CD4-positive, alpha-beta T cell treated with Interleukin-17A for 1 hour (primary cell): Measurements from ENCODE around the gene SERTAD3.
"Not testable (repeated sequence)": the region's sequence is repeated elsewhere in the genome, so short reads cannot be mapped to it uniquely, and the experiment has no call there.

Experiments used
- DNase-seq: peaks from one replicate; pipeline ENCODE4 v3.0.0-alpha.2; 2020

SERTAD3 gene

DNA sequence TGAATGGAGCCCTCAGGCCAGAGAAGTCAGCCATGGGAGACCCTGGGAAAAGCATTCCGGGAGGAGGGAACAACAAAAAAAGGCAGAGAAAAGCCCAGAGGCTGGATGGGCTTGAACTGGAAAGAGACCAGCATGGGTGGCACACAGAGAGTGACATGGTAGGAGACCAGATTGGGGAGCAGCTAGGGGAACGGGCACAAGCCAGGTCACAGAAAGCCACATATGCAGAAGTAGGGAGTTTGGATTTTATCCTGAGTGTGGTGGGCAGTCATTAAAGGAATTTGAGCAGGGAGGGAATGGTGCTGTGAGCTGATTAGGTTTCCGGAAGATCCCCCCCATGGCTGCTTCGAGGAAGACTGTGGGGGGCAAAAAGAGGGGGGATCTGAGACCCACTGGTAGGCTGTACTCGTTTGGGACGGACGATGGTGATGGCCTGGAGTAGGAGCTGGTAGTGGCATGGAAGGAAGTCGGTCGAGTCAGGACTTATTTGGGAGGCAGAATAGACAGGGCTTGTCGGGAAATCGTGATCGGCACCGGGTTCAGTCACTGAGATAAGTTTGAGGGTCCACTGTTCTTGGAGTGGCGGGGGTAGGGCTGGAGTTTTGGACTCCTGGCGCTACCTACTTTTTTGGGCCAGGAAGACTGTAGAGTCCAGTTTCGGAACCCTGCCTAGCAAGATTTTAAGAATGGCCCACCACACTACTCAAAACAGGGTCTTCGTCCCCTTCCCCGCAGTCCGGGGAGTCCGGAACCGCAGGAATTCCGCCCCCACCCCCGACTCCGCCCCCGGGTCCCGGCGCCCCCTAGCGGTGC lies 19.3 kb downstream of the SERTAD3 start:
- DNase-seq: no peak

DNA sequence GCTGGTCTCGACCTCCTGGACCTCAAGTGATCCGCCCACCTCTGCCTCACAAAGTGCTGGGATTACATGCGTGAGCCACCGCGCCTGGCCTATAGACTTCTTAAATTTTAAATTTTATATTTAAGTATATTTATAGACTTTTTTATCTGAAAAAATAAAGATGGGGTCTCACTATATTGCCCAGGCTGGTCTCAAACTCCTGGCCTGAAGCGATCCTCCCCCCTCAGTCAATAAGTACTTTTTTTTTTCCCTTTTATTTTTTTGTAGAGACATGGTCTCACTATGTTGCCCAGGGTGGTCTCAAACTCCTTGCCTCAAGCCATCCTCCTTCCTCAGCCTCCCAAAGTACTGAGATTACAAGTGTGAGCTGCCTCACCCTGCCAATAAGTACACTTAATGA lies 20.2 kb downstream of the SERTAD3 start:
- DNase-seq: no peak

DNA sequence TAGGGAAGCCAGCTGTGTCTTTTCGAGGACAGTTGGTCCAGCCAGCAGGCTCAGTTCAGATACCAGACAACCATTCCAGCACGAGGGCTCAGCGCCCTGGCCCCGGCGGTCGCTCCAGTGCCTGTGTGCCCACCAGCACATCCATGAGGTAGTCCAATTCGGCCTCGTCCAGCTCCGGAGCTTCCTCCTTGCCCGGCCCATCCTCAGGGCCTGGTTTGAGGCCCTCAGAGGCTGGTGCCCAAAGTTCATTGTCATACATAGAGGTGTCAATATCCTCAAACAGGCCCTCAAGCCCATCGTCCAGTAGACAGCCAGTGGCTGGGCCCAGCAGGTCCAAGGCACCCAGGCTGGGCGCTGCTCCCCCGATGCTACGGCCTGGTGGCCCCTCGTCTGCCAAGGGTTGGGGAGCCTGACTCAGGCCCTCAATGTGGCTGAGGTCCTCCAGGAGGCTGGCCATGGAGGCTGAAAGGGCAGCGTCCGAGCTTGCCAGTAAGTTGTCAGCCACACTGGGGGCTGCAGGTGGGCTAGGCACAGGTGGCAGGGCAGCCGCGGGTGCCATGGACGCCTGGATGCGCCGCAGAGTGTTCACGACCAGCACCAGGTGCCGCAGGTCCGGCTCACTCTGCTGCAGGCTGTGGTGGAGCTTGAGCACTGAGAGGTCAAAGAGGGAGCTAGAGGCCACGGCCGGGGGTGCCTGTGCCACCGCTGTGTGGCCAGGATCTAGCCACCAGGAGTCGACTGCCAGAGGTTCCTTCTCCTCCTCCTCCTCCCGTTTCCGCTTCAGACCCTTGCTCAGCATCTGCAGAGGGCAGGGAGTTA lies 21.2 kb downstream of the SERTAD3 start:
- no peak for DNase-seq

DNA sequence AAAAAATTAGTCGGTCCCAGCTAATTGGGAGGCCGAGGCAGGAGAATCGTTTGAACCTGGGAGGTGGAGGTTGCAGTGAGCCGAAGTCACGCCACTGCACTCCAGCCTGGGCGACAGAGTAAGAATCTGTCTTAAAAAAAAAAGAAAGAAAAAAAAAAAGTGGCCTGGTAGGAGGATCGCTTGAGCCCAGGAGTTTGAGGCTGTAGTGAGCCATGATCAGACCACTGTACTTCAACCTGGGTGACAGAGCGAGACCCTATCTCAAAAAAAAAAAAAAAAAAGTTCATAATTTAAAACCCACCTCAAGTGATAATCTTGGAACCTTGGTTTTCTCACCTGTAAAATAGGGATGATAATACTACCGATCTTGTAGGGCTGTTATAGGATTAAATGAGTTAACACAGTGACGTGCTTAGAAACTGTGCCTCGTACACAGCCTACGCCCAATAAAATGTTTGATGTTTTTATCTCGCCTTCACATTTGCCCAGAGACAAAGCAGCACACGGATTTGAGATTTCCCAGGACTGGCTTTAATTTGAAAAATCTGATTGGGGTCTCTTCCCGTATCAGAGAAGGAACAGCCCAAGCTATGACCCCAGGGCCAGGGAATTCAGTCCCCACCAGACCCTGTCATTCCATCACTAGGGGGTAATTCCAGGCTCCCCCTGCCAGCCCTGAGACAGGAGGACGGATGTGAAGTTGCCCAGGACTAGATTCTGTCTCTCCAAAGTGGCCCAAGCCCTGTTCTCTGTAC lies 22.0 kb downstream of the SERTAD3 start:
- no peak for DNase-seq

DNA sequence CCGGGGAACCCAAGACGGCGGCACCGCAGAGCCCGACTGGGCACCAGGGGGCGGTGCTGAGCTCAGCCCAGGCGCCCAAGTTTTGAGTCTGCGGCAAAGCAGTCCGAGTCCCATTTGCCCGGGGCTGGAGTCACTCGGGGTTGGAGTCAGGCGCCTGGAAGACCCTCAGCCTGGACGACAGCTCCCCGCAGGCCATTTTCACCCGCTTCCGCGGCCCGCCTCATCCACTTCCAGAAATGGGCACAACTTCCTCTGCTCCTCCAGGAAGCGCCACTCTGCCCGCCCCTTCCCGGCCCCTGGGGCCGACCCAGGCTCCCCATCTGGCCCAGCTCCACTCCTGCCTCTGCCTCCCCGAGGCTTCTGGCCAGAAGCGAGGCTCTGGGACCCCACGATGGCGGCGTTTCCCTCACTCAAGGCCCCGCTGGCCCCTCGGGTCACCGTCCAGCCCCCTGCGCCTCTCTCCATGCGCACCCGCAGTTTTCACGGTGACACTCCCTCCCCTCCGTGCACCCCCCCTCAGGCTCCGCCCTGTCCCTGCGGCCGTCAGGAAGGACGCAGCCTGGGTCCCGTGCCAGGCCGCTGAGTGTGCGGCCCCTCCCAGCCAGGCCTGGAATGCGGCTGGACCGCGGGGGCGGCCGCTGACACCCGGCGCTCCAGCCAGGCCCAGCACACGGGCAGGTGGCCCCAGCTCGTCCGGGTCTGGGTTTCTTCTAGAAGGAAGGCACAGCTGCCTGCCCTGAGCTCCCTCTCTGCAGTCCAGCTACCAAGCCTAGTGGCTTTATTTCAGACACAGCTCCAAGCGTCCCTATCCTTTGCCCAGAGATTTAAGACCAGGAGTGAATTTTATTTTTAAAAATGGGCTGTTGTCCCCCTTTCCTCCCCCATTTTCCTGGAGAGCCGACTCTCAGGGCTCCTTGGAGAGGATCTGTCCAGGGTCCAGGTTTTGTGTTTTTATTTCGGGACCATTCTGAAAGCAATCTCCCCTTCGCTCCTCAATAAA lies 23.1 kb downstream of the SERTAD3 start:
- peak; percentile 78 for DNase-seq

DNA sequence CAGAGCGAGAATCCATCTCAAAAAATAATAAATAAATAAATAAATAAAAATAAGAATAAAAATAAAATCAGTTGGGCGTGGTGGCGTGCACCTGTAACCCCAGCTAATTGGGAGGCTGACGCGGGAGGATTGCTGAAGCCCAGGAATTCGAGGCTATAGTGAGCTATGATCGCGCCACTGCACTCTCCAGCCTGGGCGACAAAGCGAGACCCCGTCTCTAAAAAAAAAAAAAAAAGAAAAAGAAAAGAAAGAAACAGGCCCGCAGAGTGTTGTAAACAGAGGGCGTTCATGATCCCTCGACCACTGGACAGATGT lies 23.7 kb downstream of the SERTAD3 start:
- DNase-seq: no peak

DNA sequence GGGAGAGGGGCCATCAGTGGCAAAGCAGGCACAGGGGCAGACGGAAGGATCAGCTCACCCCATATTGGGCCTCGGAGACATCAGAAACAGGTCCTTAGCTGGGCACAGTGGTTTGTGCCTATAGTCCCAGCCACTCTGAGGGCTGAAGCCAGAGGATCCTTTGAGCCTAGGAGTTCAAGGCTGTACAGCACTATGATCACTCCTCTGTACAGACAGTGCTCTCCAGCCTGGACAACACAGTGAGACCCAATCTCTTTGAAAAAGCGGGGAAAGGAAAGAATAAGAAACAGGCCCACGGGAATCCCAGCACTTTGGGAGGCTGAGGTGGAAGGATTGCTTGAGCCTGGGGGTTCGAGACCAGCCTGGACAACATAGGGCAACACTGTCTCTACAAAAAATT lies 24.4 kb downstream of the SERTAD3 start:
- no peak for DNase-seq

DNA sequence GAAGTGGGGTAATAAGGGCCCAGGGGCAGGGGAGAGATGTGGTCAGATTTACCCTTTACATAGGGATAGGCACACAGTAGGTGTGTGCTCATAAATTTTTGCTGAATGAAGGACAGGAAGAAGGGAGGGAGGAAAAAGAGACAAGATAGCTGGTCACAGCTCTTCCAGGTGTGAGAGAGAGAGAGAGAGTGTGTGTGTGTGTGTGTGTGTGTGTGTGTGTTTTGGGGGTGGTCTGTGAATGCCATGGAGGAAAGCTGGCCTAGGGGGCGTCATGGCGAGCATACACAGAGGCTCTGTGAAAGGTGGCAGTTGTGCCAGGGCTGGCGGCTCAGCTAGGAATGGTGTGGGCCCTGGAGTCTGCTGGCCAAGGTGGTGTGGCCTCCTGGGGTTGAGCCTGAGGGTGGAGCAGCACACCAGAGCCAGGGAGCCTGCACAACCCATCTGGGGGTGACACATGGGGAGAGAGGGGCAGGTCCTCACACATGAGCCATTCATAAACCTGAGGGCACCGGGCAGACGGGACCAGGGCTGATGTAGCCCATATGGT lies 25.0 kb downstream of the SERTAD3 start:
- no peak for DNase-seq

DNA sequence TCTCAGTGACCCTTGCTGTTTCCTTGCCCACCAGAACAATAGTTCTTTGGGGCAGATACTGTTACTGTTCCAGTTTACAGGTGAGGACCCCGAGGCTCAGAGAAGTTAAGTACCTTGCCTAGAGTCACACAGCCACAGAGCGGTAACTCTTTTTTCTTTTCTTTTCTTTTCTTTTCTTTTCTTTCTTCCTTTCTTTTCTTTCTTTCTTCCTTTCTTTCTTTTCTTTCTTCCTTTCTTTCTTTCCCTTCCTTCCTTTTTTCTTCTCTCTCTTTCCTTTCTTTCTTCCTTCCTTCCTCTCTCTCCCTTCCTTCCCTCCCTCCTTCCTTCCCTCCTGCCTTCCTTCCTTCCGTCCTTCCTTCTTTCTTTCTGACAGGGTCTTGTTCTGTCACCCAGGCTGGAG lies 26.1 kb downstream of the SERTAD3 start:
- DNase-seq: no peak

DNA sequence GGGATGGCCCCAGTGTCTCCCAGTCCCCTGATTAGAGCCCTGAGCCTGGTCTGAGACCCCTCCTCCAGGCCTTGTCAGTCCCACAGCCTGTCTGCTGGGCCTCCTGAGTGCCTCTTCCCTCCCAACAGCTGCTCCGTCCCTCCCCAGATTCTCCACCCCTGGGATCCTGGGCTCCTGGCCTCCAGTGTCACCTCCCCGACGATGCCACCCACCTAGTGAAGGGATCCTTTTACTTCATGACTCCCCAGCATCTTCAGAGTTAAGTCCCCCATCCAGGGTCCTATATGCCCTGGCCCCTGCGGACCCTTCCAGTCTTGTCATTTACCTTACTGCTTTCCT lies 26.5 kb downstream of the SERTAD3 start:
- no peak for DNase-seq

DNA sequence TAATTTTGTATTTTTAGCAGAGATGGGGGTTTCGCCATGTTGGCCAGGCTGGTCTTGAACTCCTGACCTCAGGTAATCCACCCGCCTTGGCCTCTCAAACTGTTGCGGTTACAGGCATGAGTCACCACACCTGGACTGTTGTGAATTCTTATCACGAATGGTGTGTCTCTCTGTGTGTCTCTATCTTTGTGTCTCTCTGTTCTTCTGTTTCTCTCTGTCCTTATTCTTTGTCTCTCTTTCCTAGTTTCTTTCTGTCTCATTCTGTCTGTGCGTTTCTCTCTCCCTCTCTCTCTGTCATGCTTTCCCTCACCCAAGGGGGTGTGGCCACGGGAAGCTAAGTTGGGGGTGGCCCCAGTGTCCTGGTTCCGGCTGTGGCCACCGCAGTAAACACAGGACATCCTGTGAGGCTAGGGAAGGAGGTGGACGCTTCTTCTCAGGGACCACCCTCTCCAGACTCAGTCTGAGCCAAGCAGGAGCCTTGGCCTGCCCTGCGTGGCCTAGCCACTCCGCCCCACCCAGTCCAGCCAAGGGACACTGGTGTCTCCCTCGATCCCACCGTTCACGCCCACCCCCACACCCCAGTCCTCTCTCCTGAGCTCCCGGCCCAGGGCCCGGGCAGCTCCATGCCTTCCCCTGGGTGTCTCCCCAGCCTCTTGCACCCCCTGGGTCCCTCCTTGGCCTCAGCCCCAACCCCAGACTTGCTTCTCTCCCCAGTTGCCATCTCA lies 27.1 kb downstream of the SERTAD3 start:
- no peak for DNase-seq

DNA sequence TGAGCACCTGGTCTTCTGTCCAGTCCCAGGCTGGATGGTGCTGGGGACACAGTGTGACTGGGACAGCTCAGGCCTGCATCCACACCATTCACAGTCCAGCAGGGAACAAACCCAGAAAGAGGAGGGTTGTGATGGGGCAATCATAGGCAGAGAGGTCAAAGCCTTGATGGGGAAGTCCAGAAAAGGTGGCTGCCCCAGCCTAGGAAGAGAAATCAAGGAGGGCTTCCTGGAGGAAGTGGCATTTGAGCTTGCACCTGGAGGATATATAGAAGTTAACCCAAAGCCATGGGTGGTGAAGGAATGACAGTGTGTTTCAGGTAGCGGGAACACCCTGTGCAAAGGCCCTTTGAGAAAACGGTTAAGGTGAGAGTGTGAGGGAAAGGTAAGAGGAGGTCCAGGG lies 28.4 kb downstream of the SERTAD3 start:
- no peak for DNase-seq

DNA sequence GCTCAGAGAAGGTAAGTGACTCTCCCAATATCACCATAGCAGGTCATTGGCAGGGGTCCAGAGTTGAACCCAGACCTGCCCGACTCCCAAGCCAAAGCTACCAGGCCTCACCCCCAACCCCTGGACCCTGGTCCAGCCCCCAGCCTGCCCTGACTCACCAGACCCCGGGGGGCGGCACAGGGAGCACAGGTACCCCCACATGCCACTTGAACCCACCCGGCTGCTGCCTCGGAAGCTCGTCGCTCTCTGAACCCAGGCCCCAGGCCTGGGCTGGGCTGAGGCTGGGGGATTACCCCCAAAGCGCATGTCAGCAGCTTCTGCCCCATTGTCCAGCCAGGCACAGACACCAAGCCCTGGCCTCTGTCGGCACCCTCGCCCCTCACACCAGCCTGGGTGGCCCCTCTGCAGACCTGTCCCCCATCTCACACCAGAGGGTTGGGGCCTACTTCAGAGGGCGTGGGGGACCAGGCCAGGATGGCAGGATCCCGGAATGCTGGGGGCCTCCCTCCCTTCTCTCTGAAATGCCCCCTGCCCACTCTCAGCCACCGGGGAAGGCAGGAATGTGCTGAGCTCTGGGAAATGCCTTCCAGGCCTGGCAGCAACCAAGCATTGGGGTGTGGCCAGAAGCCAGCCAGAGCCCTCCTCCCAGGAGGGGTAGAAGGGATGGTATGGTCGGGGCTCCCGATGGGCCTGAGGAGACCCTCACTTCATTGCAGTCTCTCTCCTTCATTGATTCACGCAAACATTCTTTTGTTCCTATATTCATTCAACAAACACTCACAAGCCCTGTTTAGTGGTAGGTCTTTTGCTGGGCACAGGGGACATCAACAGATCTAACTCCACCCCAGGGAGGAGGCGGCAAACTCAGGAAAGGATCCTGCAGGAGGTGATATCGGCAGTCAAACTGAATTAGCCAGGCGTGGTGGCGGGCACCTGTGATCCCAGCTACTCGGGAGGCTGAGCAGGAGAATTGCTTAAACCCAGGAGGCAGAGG lies 29.3 kb downstream of the SERTAD3 start:
- no peak for DNase-seq

DNA sequence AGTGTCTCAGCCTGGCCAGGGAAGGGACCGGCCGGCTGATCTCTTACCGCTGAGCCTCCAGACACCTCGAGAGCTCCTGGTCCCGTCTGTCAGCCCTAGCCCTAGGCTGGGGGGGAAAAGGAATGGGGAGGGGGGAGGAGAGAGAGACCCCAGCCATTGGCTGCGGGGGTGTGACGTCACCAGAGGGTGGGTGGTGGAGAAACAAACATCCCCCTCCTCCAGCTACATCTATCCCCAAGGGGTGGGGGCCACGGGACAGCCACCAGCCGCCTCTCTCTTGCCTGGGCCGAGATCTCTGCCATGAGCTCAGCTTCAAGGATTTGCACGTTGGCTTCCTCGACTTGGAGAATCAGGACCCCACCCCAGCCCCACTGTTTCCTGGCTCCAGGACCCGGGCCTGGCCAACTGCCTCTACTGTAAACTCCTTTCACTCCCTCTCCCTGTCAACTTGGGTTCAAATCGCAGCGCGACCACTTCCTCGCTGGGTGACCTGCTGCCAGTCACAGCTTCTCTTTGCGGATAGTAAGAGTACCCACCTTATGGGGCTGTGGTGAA lies 30.8 kb downstream of the SERTAD3 start, which contains the start of gene PRX:
Gene PRX, minus strand, starts transcription at position 88 of the 555 bp plus-strand sequence. CDS start 5,446 bp downstream, outside the sequence.
- no peak for DNase-seq

DNA sequence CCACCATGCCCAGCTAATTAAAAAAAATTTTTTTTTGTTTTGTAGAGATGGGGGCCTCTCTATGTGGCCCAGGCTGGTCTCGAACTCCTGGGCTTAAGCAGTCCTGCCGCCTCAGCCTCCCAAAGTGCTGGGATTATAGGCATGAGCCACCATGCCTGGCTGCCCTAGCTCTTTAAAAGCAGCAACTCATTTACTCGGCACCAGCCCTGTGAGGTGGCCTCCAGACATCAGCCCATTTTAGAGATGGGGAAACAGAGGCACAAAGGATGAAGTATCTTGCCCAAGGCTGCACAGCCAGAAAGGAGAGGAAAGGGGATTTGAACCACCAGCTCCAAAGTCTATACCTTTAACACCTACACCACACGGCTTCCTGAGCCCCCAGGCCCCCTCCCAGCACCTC lies 31.3 kb downstream of the SERTAD3 start:
- DNase-seq: no peak

DNA sequence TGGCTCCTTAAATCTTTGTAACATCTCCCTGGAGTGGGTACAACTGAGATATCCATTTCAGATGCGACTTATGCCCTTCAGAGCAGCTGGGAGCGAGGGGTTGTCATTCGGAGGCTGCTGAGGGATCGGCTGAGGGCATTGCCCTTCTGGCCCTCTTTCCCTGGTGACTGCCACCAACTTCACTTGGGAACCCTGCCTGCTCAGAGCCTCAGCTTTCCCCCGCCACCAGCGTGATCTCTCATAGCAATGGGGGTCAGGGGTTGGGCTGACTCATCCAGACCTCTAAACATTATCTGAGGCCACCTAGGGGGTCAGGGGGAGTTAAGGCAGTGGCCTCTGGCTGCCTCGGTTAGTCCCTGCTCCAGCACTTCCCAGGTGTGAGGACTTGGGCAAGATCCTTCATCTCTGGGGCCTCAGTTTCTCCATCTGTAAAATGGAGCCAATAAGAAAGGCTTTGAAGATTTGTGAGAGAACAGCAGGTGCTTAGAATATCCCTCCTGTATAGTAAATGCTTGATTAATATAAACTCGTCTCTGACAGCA lies 32.1 kb downstream of the SERTAD3 start:
- DNase-seq: no peak

DNA sequence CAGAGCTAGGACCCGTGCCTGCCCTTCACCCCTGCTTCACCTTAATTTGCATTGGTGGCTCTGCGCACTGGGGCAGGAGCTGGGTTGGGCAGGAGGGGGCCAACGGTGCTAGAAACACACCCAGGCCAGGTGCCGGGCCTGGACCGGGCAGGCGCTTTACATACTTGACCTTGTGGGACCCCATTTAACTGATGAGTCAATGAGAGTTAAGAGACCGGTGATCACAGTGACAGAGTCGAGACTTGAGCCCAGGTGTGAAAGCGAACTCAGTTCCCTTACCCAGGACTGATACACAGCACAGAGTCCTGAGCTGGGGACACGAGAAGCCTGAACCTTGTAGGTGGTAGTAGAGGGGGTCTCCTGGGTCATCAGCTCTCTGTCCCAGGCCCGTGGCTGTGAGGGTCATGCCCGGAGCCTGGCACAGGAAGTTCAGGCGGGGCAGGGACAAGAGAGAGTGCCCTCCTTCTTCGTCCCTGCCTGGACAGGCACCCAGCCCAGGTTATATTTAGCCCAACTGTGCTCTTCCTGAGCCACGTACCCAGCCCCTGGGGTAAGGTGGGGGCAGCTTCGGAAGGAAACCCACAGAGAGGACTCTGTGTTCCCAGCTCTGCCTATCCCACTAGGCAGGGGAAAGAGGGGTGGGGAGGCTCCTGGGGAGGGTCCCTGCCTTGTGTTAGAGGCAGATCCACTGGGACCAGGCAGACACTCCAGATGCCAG lies 32.9 kb downstream of the SERTAD3 start:
- DNase-seq: no peak

DNA sequence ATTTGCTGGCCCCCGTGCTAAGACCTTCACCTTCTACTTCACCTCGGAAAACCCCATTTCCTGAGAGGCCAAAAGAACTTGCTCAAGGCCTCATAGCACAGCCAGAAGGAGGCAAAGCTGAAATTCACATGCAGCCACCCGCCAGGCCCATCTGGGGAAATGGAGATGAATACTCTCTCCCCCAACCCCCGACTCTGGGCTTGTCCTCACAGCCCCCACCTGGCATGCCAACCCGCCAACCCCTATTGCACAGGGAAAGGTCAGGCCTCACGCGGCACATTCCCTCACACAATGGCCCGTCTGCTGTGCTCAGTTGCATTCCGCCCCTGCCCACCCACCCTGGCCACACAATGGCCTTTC lies 34.1 kb downstream of the SERTAD3 start:
- DNase-seq: no peak

DNA sequence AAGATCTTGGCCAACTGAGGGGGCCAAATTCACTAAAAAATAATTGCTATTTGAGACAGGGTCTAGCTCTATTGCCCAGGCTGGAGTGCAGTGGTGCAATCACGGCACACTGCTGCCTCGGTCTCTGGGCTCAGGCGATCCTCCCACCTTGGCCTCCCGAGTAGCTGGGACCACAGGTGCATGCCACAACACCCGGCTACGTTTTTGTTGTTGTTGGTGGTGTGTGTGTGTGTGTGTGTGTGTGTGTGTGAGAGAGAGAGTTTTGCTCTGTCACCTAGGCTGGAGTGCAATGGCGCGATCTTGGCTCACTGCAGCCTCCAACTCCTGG lies 35.6 kb downstream of the SERTAD3 start:
- not testable (repeated sequence) for DNase-seq
